Lower lobe of right lung (tissue), 2 donors: ENCODE results near the gene LONP2. TPM values are rescaled to one million over a fixed set of nuclear protein-coding genes. Genes with fewer than 3 reads are reported as not detected.

Experiments used
- ATAC-seq, 2 donors: fragments of 200-7000 bp; cut with Tn5 transposase; one replicate each; pipeline ENCODE4 v1.9.1; 2020 to 2022; ENCODE audit warnings: mild to moderate bottlenecking in 2 of 2, moderate library complexity in 2 of 2
- DNase-seq: peaks from one replicate; pipeline ENCODE4 v3.0.0-alpha.2; 2020
- H3K27ac ChIP-seq: fragments of 200-600 bp; one replicate; pipeline ENCODE4 v1.8.0; 2022
- H3K27me3 ChIP-seq: fragments of 200-600 bp; one replicate; pipeline ENCODE4 v1.8.0; 2022; ENCODE audit warnings: low read depth
- H3K36me3 ChIP-seq: fragments of 200-600 bp; one replicate; pipeline ENCODE4 v1.8.0; 2022; ENCODE audit warnings: mild to moderate bottlenecking
- H3K4me1 ChIP-seq: fragments of 200-600 bp; one replicate; pipeline ENCODE4 v1.8.0; 2022
- H3K4me3 ChIP-seq: fragments of 200-600 bp; one replicate; pipeline ENCODE4 v1.8.0; 2022; ENCODE audit warnings: mild to moderate bottlenecking
- H3K9me3 ChIP-seq: fragments of 200-600 bp; one replicate; pipeline ENCODE4 v1.8.0; 2022
- CTCF ChIP-seq: fragments of 200-600 bp; IDR thresholded peaks from one replicate; pipeline ENCODE4 v1.8.0; 2022; ENCODE audit warnings: antibody characterized with exemption, mild to moderate bottlenecking
- intact Hi-C: fragments of 100-400 bp; cut with DNase I; formaldehyde crosslinking; loops from one replicate; pipeline ENCODE4 v1.11.0; 2022
- total RNA-seq: library from RNA; stranded (reverse); fragmentation: NEBNext Ultra II Directional; extraction: Animal tissue kit (Norgen Biotek cat#: 25700); gene quantifications from one replicate; pipeline ENCODE4 v1.2.1, GENCODE V29; 2021
- donor health status: DM: no; HTN: yes; CAD: no; lungs with severe emphysema.

LONP2 gene
- total RNA-seq, 1 donor from 2014 or later = 61.0 TPM

DNA sequence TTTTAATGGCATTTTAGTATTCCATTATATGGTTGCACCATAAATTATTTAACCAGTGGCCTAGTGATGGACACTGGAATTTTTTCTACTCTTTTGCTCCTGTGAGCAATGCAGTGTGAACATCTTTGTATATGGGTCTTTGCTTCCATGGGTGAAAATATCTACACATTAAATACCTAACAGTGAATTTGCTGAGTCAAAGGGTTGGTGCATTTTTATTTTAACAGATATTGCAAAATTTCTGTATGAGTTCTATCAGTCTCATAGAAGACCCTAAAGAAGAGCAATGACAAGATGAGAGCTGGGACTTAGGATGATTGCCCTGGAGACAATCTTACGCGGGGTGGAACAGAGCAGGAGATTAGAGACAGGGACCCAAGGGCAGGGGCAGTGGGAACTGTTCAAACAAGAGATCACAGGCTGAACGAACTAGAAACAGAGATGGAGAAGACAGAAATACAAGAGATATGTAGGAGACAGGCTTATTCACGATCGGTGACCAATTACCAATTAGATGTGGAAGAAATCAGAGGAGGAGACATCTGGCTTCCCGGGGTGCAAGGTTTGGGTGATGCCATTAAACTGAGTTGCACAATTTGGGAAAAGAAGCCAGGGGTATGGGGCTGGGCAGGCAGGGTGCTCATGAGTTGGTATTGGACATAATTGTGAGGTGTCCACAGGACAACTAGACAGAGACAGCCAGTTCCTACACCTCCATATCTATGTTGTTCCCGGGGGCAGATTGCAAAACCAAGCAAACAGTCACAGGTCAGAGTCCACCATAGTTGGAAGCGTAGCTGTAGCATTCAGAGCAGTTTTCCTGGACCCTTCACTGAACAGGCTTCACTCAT is 39.9 kb upstream of the LONP2 start:
- H3K27ac ChIP-seq = no peak overlapping the region
- H3K36me3 ChIP-seq = no peaks in the 10 kb centered on the region
- H3K4me3 ChIP-seq = no peak overlapping the region
- TF ChIP-seq CTCF = no peak
- intact Hi-C loops = no loop called here
- peaks cover 5% of the 10 kb centered on the region for H3K27me3 ChIP-seq
- no peaks in the 10 kb centered on the region for H3K4me1 ChIP-seq
- ATAC-seq (no peak), DNase-seq (no peak)
- H3K9me3 ChIP-seq = no peaks in the 10 kb centered on the region

- DNase-seq = no peak
- H3K36me3 ChIP-seq = no peaks in the 10 kb centered on the region
- no peak for TF ChIP-seq CTCF
- ATAC-seq = no peak
- H3K27me3 ChIP-seq = peaks cover 5% of the 10 kb centered on the region
- intact Hi-C loops = no loop called here
- H3K4me3 ChIP-seq = no peak overlapping the region
- no peak overlapping the region for H3K27ac ChIP-seq
- H3K9me3 ChIP-seq = no peaks in the 10 kb centered on the region
- no peaks in the 10 kb centered on the region for H3K4me1 ChIP-seq
These were observed 39.3 kb upstream of the LONP2 start for GRCh38 chr16:48204825-48205151.

GRCh38 chr16:48206594-48207242 is 37.4 kb upstream of the LONP2 start:
- H3K27ac ChIP-seq = no peak overlapping the region
- peaks cover 5% of the 10 kb centered on the region for H3K27me3 ChIP-seq
- DNase-seq (no peak), ATAC-seq (no peak)
- no peaks in the 10 kb centered on the region for H3K36me3 ChIP-seq
- H3K4me3 ChIP-seq = no peak overlapping the region
- no peaks in the 10 kb centered on the region for H3K4me1 ChIP-seq
- intact Hi-C loops = no loop called here
- H3K9me3 ChIP-seq = no peaks in the 10 kb centered on the region
- no peak for TF ChIP-seq CTCF

DNA sequence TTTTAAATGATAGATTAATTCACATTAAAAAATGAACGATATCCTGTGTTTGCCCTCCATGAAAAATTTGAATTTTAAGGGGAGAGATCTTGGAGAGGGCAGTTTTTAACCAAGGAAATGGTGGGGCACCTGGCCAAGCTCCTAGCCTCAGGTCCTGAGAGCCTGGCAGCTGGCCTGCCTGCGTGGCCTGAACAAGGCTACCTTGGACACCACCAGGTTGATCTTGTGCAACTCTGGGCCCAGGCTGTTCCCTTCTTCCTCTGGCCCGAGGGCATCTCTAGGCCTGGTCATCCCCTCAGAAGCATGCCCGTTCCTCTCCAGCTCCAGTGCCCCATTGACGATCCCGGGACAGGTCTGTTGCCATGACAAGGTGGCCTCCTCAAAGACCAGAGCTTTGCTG is 33.4 kb upstream of the LONP2 start:
- H3K27ac ChIP-seq = no peak overlapping the region
- H3K36me3 ChIP-seq = no peaks in the 10 kb centered on the region
- no peak for TF ChIP-seq CTCF
- intact Hi-C loops = no loop called here
- H3K9me3 ChIP-seq = no peaks in the 10 kb centered on the region
- no peak overlapping the region for H3K4me3 ChIP-seq
- ATAC-seq (no peak), DNase-seq (no peak)
- H3K27me3 ChIP-seq = peaks cover 5% of the 10 kb centered on the region
- no peaks in the 10 kb centered on the region for H3K4me1 ChIP-seq

GRCh38 chr16:48212033-48212432 is 32.1 kb upstream of the LONP2 start:
- Histone ChIP-seq H3K4me3 (no peak overlapping the region), H3K4me1 (no peaks in the 10 kb centered on the region), H3K27me3 (peaks cover 5% of the 10 kb centered on the region), H3K36me3 (no peaks in the 10 kb centered on the region), H3K27ac (no peak overlapping the region), H3K9me3 (no peaks in the 10 kb centered on the region)
- intact Hi-C loops = no loop called here
- no peak for ATAC-seq
- no peak for DNase-seq
- TF ChIP-seq CTCF = no peak
